Osteoblast (primary cell): ENCODE results near the gene WIPF1. TPM values are rescaled to one million over a fixed set of nuclear protein-coding genes. Genes with fewer than 3 reads are reported as not detected.
"Not testable (repeated sequence)": the region's sequence is repeated elsewhere in the genome, so short reads cannot be mapped to it uniquely, and the experiment has no call there.

Experiments used
- DNase-seq: peaks from one replicate; pipeline ENCODE4 v3.0.0; 2011; ENCODE audit warnings: low spot score, mixed read lengths; ENCODE audit not compliant: insufficient read length; ENCODE audit errors: missing footprints
- H2AFZ ChIP-seq: 2 replicates; pipeline ENCODE4 v1.6.0; 2011; ENCODE audit warnings: mild to moderate bottlenecking, low read length
- H3K27ac ChIP-seq: 2 replicates; pipeline ENCODE4 v1.5.1; 2011; ENCODE audit warnings: mild to moderate bottlenecking, low read depth, low read length, moderate library complexity
- H3K27me3 ChIP-seq: 2 replicates; pipeline ENCODE4 v1.6.0; 2012; ENCODE audit warnings: mild to moderate bottlenecking, control low read depth, inconsistent platforms, low read length, moderate library complexity; ENCODE audit not compliant: insufficient read depth
- H3K36me3 ChIP-seq: 2 replicates; pipeline ENCODE4 v1.5.1; 2011; ENCODE audit warnings: mild to moderate bottlenecking, low read length, control low read depth, moderate library complexity; ENCODE audit not compliant: insufficient read depth
- H3K4me1 ChIP-seq: 2 replicates; pipeline ENCODE4 v1.5.1; 2011; ENCODE audit warnings: mild to moderate bottlenecking, low read length, control low read depth, moderate library complexity; ENCODE audit not compliant: insufficient read depth
- H3K4me2 ChIP-seq: 2 replicates; pipeline ENCODE4 v1.6.0; 2011; ENCODE audit warnings: mild to moderate bottlenecking, low read length; ENCODE audit not compliant: insufficient read depth
- H3K4me3 ChIP-seq: fragments of 200-600 bp; sonication (generic); 3 replicates; pipeline ENCODE4 v1.5.1; 2012; ENCODE audit warnings: mild to moderate bottlenecking, low read length, inconsistent platforms; ENCODE audit not compliant: insufficient read depth
- H3K79me2 ChIP-seq: 2 replicates; pipeline ENCODE4 v1.6.0; 2012; ENCODE audit warnings: mild to moderate bottlenecking, low read length, control low read depth, inconsistent platforms; ENCODE audit not compliant: insufficient read depth
- H3K9me3 ChIP-seq: 2 replicates; pipeline ENCODE4 v1.5.1; 2011; ENCODE audit warnings: low read depth, low read length, control low read depth
- H4K20me1 ChIP-seq: 2 replicates; pipeline ENCODE4 v1.6.0; 2012; ENCODE audit warnings: mild to moderate bottlenecking, low read length, control low read depth; ENCODE audit not compliant: insufficient read depth
- total RNA-seq: library from RNA; depleted of rRNA; stranded (reverse); fragments of >200 nt; gene quantifications from 2 replicates; pipeline ENCODE4 v1.2.3, GENCODE V29; 2012
- TF ChIP-seq, protein P1 (sequence below): IDR thresholded peaks from 2 replicates; pipeline ENCODE4 v1.5.1; 2011; ENCODE audit warnings: mild to moderate bottlenecking, low read depth, low read length, moderate library complexity; ENCODE audit errors: extremely low read depth

The WIPF1 gene
- total RNA-seq, 1 donor, result 17.7 TPM

DNA sequence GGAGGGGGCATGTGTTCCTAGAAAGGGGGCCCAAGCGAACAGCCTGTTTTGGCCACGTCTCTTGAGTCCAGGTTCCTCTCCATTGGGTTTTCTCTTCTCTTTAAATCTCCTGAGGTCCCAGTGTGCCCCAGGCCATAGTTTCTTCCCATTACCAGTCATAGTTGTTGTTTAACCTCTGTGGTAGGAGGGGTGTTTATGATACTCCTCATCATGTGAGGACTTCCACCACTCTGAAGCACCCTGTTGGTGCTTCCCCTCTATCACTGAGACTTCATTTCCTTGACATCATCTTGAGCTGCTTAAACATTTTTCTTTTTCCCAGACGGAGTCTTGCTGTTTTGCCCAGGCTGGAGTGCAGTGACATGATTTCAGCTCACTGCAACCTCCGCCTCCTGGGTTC, 45.9 kb downstream of the WIPF1 start:
- no peaks in the 10 kb centered on the region for H3K9me3 ChIP-seq
- no peaks in the 10 kb centered on the region for H3K79me2 ChIP-seq
- no peaks in the 10 kb centered on the region for H3K4me1 ChIP-seq
- no peaks in the 10 kb centered on the region for H3K27me3 ChIP-seq
- DNase-seq, result no peak
- no peak overlapping the region for H2AFZ ChIP-seq
- TF ChIP-seq, protein P1, sequence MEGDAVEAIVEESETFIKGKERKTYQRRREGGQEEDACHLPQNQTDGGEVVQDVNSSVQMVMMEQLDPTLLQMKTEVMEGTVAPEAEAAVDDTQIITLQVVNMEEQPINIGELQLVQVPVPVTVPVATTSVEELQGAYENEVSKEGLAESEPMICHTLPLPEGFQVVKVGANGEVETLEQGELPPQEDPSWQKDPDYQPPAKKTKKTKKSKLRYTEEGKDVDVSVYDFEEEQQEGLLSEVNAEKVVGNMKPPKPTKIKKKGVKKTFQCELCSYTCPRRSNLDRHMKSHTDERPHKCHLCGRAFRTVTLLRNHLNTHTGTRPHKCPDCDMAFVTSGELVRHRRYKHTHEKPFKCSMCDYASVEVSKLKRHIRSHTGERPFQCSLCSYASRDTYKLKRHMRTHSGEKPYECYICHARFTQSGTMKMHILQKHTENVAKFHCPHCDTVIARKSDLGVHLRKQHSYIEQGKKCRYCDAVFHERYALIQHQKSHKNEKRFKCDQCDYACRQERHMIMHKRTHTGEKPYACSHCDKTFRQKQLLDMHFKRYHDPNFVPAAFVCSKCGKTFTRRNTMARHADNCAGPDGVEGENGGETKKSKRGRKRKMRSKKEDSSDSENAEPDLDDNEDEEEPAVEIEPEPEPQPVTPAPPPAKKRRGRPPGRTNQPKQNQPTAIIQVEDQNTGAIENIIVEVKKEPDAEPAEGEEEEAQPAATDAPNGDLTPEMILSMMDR, result no peak
- H3K36me3 ChIP-seq, result no peaks in the 10 kb centered on the region
- no peaks in the 10 kb centered on the region for H4K20me1 ChIP-seq
- H3K4me3 ChIP-seq, result no peak overlapping the region
- H3K27ac ChIP-seq, result no peak overlapping the region
- no peak overlapping the region for H3K4me2 ChIP-seq

DNA sequence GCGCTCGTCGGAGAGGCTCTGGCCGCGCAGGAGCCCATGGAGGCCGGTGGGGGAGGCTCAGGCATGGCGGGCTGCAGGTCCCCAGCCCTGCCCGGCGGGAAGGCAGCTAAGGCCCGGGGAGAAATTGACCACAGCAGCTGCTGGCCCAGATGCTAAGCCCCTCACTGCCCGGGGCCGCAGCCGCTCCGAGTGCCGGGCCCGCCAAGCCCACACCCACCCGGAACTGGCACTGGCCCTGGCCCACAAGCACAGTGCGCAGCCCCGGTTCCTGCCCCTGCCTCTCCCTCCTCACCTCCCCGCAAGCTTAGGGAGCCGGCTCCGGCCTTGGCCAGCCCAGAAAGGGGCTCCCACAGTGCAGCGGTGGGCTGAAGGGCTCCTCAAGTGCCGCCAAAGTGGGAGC, 49.0 kb downstream of the WIPF1 start:
- peaks cover 10% of the 10 kb centered on the region for H3K27me3 ChIP-seq
- not testable (repeated sequence) for H3K4me1 ChIP-seq, H3K36me3 ChIP-seq, H3K79me2 ChIP-seq, DNase-seq, H3K4me2 ChIP-seq, H4K20me1 ChIP-seq, H2AFZ ChIP-seq, H3K27ac ChIP-seq, H3K4me3 ChIP-seq, H3K9me3 ChIP-seq

DNA sequence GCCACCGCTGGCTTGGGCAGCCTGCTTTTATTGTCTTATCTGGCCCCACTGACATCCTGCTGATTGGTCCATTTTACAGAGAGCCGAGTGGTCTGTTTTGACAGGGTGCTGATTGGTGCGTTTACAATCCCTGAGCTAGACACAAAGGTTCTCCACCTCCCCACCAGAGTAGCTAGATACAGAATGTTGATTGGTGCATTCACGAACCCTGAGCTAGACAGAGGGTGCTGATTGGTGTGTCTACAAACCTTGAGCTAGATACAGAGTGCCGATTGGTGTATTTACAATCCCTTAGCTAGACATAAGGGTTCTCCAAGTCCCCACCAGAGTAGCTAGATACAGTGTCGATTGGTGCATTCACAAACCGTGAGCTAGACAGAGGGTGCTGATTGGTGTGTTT, 49.6 kb downstream of the WIPF1 start:
- not testable (repeated sequence) for H3K36me3 ChIP-seq, H4K20me1 ChIP-seq, H3K9me3 ChIP-seq, H3K27ac ChIP-seq, H3K4me1 ChIP-seq, H2AFZ ChIP-seq, H3K4me2 ChIP-seq, H3K79me2 ChIP-seq, H3K4me3 ChIP-seq, DNase-seq
- peaks cover 10% of the 10 kb centered on the region for H3K27me3 ChIP-seq

DNA sequence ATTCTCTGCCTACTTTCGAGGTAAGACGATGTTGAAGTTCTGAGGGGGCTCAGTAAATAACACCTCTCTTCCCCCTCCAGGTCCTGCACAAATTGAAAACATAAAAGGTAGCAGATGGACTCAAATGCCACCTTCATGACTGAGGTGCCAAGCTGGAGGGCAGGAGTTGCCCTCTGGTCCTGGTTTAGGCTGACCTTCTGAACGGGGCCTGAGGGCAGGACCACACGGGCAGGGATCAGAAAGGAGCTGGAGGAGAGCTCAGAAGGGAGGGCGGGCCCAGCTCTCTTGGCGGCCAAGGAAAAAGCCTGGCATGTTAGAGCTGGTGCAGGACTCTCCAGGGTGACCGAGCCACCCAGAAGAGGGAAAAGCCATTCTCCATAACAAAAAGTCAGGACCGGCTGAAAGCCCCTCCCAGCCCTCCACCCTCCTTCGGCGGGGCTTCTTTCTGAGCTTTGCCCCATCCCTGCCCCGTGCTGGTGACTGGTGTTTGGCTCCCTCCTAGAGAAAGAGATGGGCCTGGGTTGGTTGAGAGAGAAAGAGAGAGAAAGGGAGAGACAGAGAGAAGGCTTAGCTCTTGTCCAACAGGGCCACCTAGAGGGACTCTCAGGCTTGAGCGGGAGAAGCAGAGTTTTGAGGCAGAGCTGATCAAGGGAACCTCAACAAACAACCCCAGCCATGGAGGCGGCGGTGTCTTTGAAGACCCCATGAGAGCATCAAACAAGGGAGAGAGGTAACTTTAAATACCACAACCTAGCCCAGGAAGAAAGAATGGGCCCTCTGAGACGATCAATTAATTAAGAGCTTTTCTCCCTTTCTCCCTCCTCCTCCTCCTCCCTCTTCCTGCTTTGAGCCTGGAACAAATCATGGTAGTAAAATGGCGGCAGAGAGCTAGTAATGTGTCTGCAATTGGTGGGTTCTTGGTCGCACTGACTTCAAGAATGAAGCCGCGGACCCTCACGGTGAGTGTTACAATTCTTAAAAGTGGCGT, 50.8 kb downstream of the WIPF1 start:
- H3K9me3 ChIP-seq, result no peaks in the 10 kb centered on the region
- no peaks in the 10 kb centered on the region for H3K4me1 ChIP-seq
- H2AFZ ChIP-seq, result no peak overlapping the region
- no peak overlapping the region for H3K27ac ChIP-seq
- no peaks in the 10 kb centered on the region for H4K20me1 ChIP-seq
- no peaks in the 10 kb centered on the region for H3K79me2 ChIP-seq
- TF ChIP-seq, protein P1, result peak; percentile 67
- peaks cover 10% of the 10 kb centered on the region for H3K27me3 ChIP-seq
- H3K4me3 ChIP-seq, result no peak overlapping the region
- no peak overlapping the region for H3K4me2 ChIP-seq
- DNase-seq, result peak; percentile 87
- no peaks in the 10 kb centered on the region for H3K36me3 ChIP-seq

DNA sequence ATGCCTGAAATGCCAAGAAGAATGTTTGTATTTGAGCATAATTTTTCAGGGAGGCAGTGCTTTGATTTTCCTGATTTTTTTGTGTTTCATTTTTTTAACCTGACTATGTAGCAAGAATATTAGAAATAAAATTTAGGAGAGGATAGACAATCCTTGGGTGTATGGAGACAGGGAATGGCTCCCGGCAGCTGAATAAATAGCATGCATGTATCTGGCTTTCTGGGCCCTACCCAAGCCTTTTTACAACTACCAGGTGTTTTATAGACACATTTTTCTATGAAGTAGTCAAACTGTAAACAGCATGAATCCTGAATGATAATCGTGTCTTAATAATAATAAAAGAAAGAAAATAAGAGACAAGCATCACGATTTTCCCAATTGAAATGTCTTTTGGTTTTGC, 52.4 kb downstream of the WIPF1 start:
- no peaks in the 10 kb centered on the region for H3K4me1 ChIP-seq
- no peaks in the 10 kb centered on the region for H3K79me2 ChIP-seq
- H3K9me3 ChIP-seq, result no peaks in the 10 kb centered on the region
- H3K36me3 ChIP-seq, result no peaks in the 10 kb centered on the region
- no peak overlapping the region for H3K27ac ChIP-seq
- H3K4me2 ChIP-seq, result no peak overlapping the region
- TF ChIP-seq, protein P1, result no peak
- no peak for DNase-seq
- peaks cover 10% of the 10 kb centered on the region for H3K27me3 ChIP-seq
- H4K20me1 ChIP-seq, result no peaks in the 10 kb centered on the region
- H2AFZ ChIP-seq, result no peak overlapping the region
- no peak overlapping the region for H3K4me3 ChIP-seq
